K562 (cell line): ENCODE results near the gene COX5A. TPM values are rescaled to one million over a fixed set of nuclear protein-coding genes. Genes with fewer than 3 reads are reported as not detected.

Experiments used
- ATAC-seq: fragments of 200-7000 bp; cut with Tn5 transposase; 3 replicates; pipeline ENCODE4 v1.9.1; 2020; ENCODE audit warnings: moderate library complexity
- BruUV-seq: library from RNA; stranded (reverse); fragments of 400-500 nt; replicated peaks from 2 replicates; lab custom pipeline; 2021; lab: Mats Ljungman, UMichigan
- CTCF ChIA-PET: fragments of 300-600 bp; formaldehyde crosslinking; extraction: SDS; loops from one replicate; lab custom pipeline; 2021; ENCODE audit warnings: low intra/inter-chr PET ratio; lab: Yijun Ruan, JAX
- POLR2A ChIA-PET: fragments of 300-600, 350-650 bp; sonication (Branson Sonifier 250); formaldehyde crosslinking; extraction: SDS; loops from one replicate; lab custom pipeline; 2021; ENCODE audit warnings: antibody characterized with exemption, inconsistent platforms; lab: Yijun Ruan, JAX
- DNase-seq, 4 experiments: peaks; one replicate each; pipeline versions ENCODE4 v3.0.0 to v3.0.0-alpha.2; 2011 to 2018; ENCODE audit warnings: low spot score in 3 of 4, mixed read lengths in 3 of 4; ENCODE audit errors: extremely low read depth in 1 of 4
- FAIRE-seq: peaks from 2 replicates; lab custom pipeline; 2011; peaks lifted over from hg19 to GRCh38; lab: Jason Lieb, UNC
- H2AFZ ChIP-seq: 2 replicates; pipeline ENCODE4 v1.6.0; 2011; ENCODE audit warnings: low read depth, low read length, control low read depth, inconsistent platforms
- H3K27ac ChIP-seq: fragments of 200-600 bp; 3 replicates; pipeline ENCODE4 v1.8.0; 2011; ENCODE audit warnings: low read depth, mild to moderate bottlenecking, control low read depth, inconsistent platforms, low read length, moderate library complexity, mixed read lengths; ENCODE audit errors: extremely low read depth
- H3K27me3 ChIP-seq, 2 experiments: fragments of 300-600 bp in 1 of 2; 2 replicates in 1 of 2; 3 replicates in 1 of 2; pipeline versions ENCODE4 v1.6.0 to v1.8.0; 2011; ENCODE audit warnings: inconsistent platforms in 2 of 2, low read length in 2 of 2, mild to moderate bottlenecking in 1 of 2, mixed read lengths in 1 of 2, moderate library complexity in 1 of 2; ENCODE audit not compliant: control insufficient read depth in 2 of 2, insufficient read depth in 2 of 2
- H3K36me3 ChIP-seq: fragments of 300-600 bp; 3 replicates; pipeline ENCODE4 v1.8.0; 2011; ENCODE audit warnings: mild to moderate bottlenecking, low read length, inconsistent platforms; ENCODE audit not compliant: control insufficient read depth, insufficient read depth
- H3K4me1 ChIP-seq, 2 experiments: fragments of 200-600 bp in 1 of 2; replicated peaks in 1 of 2; 2 replicates in 1 of 2; 3 replicates in 1 of 2; pipeline versions ENCODE4 v1.5.1 to v1.8.0; 2011; ENCODE audit warnings: inconsistent platforms in 2 of 2, low read length in 2 of 2, mild to moderate bottlenecking in 1 of 2, mixed read lengths in 1 of 2, moderate library complexity in 1 of 2; ENCODE audit not compliant: control insufficient read depth in 2 of 2, insufficient read depth in 2 of 2
- H3K4me2 ChIP-seq: 2 replicates; pipeline ENCODE4 v1.6.1; 2011; ENCODE audit warnings: low read length, control low read depth, inconsistent platforms, mixed read lengths; ENCODE audit not compliant: insufficient read depth
- H3K4me3 ChIP-seq: fragments of 200-600 bp; sonication (generic), shearing (Covaris generic); 2 replicates; pipeline ENCODE4 v1.5.1; 2016; ENCODE audit warnings: control low read depth, inconsistent platforms
- H3K79me2 ChIP-seq: fragments of 200-600 bp; 3 replicates; pipeline ENCODE4 v1.8.0; 2011; ENCODE audit warnings: low read length, inconsistent platforms; ENCODE audit not compliant: control insufficient read depth, insufficient read depth
- H3K9ac ChIP-seq, 2 experiments: 2 replicates each; pipeline versions ENCODE4 v1.6.0 to v1.6.1; 2011; ENCODE audit warnings: low read depth in 2 of 2, low read length in 2 of 2, control low read depth in 1 of 2, inconsistent platforms in 1 of 2, mild to moderate bottlenecking in 1 of 2, mixed read lengths in 1 of 2; ENCODE audit not compliant: insufficient read depth in 1 of 2
- H3K9me1 ChIP-seq: one replicate; pipeline ENCODE4 v1.6.0; 2011; ENCODE audit warnings: inconsistent platforms, mild to moderate bottlenecking, low read length, moderate library complexity; ENCODE audit not compliant: control insufficient read depth, insufficient read depth
- H3K9me3 ChIP-seq: replicated peaks from 2 replicates; pipeline ENCODE4 v1.5.1; 2011; ENCODE audit warnings: low read depth, low read length, inconsistent platforms; ENCODE audit not compliant: control insufficient read depth, insufficient read depth
- H4K20me1 ChIP-seq: replicated peaks from 2 replicates; pipeline ENCODE4 v1.6.1; 2011; ENCODE audit warnings: low read length, inconsistent platforms, mixed read lengths; ENCODE audit not compliant: control insufficient read depth, insufficient read depth
- ARID4B ChIP-seq: sonication (generic); formaldehyde crosslinking; IDR thresholded peaks from 2 replicates; pipeline ENCODE4 v1.8.0; 2022; ENCODE audit warnings: mild to moderate bottlenecking, missing genetic modification reagents
- CCNT2 ChIP-seq: IDR thresholded peaks from 2 replicates; pipeline ENCODE4 v1.6.1; 2011; ENCODE audit warnings: borderline replicate concordance, low read depth, mild to moderate bottlenecking, moderate library complexity, mixed read lengths, low read length; ENCODE audit not compliant: insufficient read length; ENCODE audit errors: extremely low read depth
- CEBPB ChIP-seq: fragments of 450-650 bp; IDR thresholded peaks from 2 replicates; pipeline ENCODE4 v1.6.1; 2016; ENCODE audit warnings: missing genetic modification characterization, missing compliant biosample characterization
- CREBBP ChIP-seq: IDR thresholded peaks from one replicate; pipeline ENCODE4 v1.6.1; 2012; ENCODE audit warnings: low read depth, mild to moderate bottlenecking, control low read depth, inconsistent platforms, low read length
- DEAF1 ChIP-seq: fragments of 450-650 bp; formaldehyde crosslinking; IDR thresholded peaks from 2 replicates; pipeline ENCODE4 v1.4.0; 2020; ENCODE audit warnings: mild to moderate bottlenecking, moderate library complexity
- DNMT1 ChIP-seq: fragments of 450-650 bp; IDR thresholded peaks from 2 replicates; pipeline ENCODE4 v1.6.1; 2016; ENCODE audit warnings: antibody characterized with exemption, mild to moderate bottlenecking
- E2F4 ChIP-seq: sonication (generic); formaldehyde crosslinking; IDR thresholded peaks from 2 replicates; pipeline ENCODE4 v1.8.0; 2022; ENCODE audit warnings: mild to moderate bottlenecking, low read depth, missing genetic modification reagents
- KAT7 ChIP-seq: sonication (generic); formaldehyde crosslinking; IDR thresholded peaks from 2 replicates; pipeline ENCODE4 v1.8.0; 2022; ENCODE audit warnings: missing genetic modification reagents, mild to moderate bottlenecking, borderline replicate concordance
- MAZ ChIP-seq, 2 experiments: fragments of 450-650 bp in 1 of 2; sonication (generic) in 1 of 2; formaldehyde crosslinking; IDR thresholded peaks in 1 of 2; conservative IDR thresholded peaks in 1 of 2; 2 replicates each; pipeline versions ENCODE4 v1.4.0 to v1.5.0; 2020; ENCODE audit warnings: mild to moderate bottlenecking in 1 of 2, missing genetic modification reagents in 1 of 2
- MCM3 ChIP-seq: fragments of 450-650 bp; IDR thresholded peaks from 2 replicates; pipeline ENCODE4 v1.6.1; 2016
- OTX1 ChIP-seq: fragments of 450-650 bp; formaldehyde crosslinking; IDR thresholded peaks from 2 replicates; pipeline ENCODE4 v1.4.0; 2022; ENCODE audit warnings: mild to moderate bottlenecking
- PRMT5 ChIP-seq: sonication (generic); formaldehyde crosslinking; IDR thresholded peaks from 2 replicates; pipeline ENCODE4 v1.5.0; 2020; ENCODE audit warnings: missing genetic modification reagents
- SRSF1 ChIP-seq: fragments of 200-400 bp; formaldehyde crosslinking; IDR thresholded peaks from 2 replicates; pipeline ENCODE4 v1.6.1; 2017; ENCODE audit warnings: mild to moderate bottlenecking, low read depth, low read length, moderate library complexity
- ZKSCAN3 ChIP-seq: fragments of 250-450 bp; sonication (Bioruptor Pico); IDR thresholded peaks from 2 replicates; pipeline ENCODE4 v1.4.0; 2020
- ZNF217 ChIP-seq: sonication (generic); formaldehyde crosslinking; IDR thresholded peaks from 2 replicates; pipeline ENCODE4 v1.8.0; 2022; ENCODE audit warnings: mild to moderate bottlenecking, missing genetic modification reagents
- in situ Hi-C: fragments of 300-500 bp; cut with MboI; formaldehyde crosslinking; loops from 4 replicates; pipeline ENCODE4 v1.15.0; 2018; ENCODE audit warnings: inconsistent platforms, mixed read lengths
- intact Hi-C: fragments of 100-400 bp; cut with micrococcal nuclease; formaldehyde crosslinking; loops from 2 replicates; pipeline ENCODE4 v1.14.2; 2022
- polyA plus RNA-seq, 8 experiments: library from polyadenylated mRNA; depleted of rRNA in 4 of 8; stranded (reverse) in 5 of 8; unstranded in 3 of 8; fragments of >200 nt; fragmentation: Nextera tagmentation in 2 of 8; fragmentation: Illumina TruSeq in 1 of 8; extraction: Ambion mirVana in 2 of 8; extraction: Trizol in 1 of 8; gene quantifications; 2 replicates each; pipeline versions ENCODE4 v1.2.1 to v1.2.3, GENCODE V29; 2011 to 2014; ENCODE audit warnings: inconsistent platforms in 1 of 8, missing spikeins in 1 of 8
- total RNA-seq, 7 experiments: library from RNA; depleted of rRNA in 6 of 7; stranded (reverse); fragments of >200 nt in 6 of 7; fragmentation: Illumina TruSeq in 2 of 7; extraction: Trizol in 2 of 7; gene quantifications; 2 replicates each; pipeline versions ENCODE4 v1.2.1 to v1.2.3, GENCODE V29; 2011 to 2021; ENCODE audit warnings: low replicate concordance in 1 of 7

Gene COX5A
- total and polyA plus RNA-seq, 9 of the 15 experiments (the other 6 are each of a cell fraction or from before 2014, with no cell fraction given) = 86.8 to 553 (median 371) TPM

GRCh38 chr15:74954515-74954914, 16.6 kb upstream of the COX5A start:
- intact Hi-C loops (loop anchor here (2.0 to 10.0 kb wide), 5 partner anchors 34 to 580 kb away; partner anchors contain the start of genes C15orf39 and ULK3), in situ Hi-C loops (loop anchor here (5.0 kb wide), 1 partner anchor 317 kb away; no protein-coding TSS in a partner anchor)
- Histone ChIP-seq H3K4me1 (peaks cover 39 to 67% of the 10 kb centered on the region in 2 experiments), H3K4me2 (peak overlapping the region; percentile 34; the same call in 1 of the 2 replicates), H3K27me3 (peaks cover 16 to 17% of the 10 kb centered on the region in 2 experiments), H3K9me1 (peaks cover 4% of the 10 kb centered on the region), H3K36me3 (no peaks in the 10 kb centered on the region), H3K9ac (no peak overlapping the region), H2AFZ (no peak overlapping the region), H3K79me2 (peaks cover 7% of the 10 kb centered on the region; the same call in 1 of the 3 replicates), H4K20me1 (peaks cover 41% of the 10 kb centered on the region), H3K4me3 (peak overlapping the region; percentile 5; the same call in 1 of the 2 replicates), H3K9me3 (no peaks in the 10 kb centered on the region), H3K27ac (no peak overlapping the region)
- ChIA-PET POLR2A (interaction anchor here (0.6 to 2.0 kb wide), 18 partner anchors 8 to 261 kb away, joined by 3 to 8 read pairs (median 4); partner anchors contain the start of genes C15orf39, CPLX3, FAM219B and PPCDC), CTCF (interaction anchor here (1.0 to 1.1 kb wide), 2 partner anchors 184 to 250 kb away, joined by 3 to 5 read pairs; no protein-coding TSS in a partner anchor)
- no TSS peak for BruUV-seq
- DNase-seq = peak; percentile 86 to 95 (median 90)
- ATAC-seq = peak; percentile 66
- peak; percentile 97 for FAIRE-seq
- TF ChIP-seq DNMT1 (no peak), E2F4 (CRISPR knock-in tag) (no peak), SRSF1 (no peak), ZKSCAN3 (no peak), KAT7 (CRISPR knock-in tag) (no peak), OTX1 (no peak), DEAF1 (CRISPR knock-in tag) (no peak), PRMT5 (no peak), MAZ (CRISPR knock-in tag; conservative IDR thresholded peaks at IDR 0.05 in 1 of 2, IDR thresholded peaks at IDR 0.05 in 1 of 2) (peak; percentile 75 to 93), CREBBP (no peak), MCM3 (no peak), CCNT2 (peak; percentile 95), CEBPB (tag) (no peak), ARID4B (CRISPR knock-in tag) (no peak), ZNF217 (CRISPR knock-in tag) (no peak)
